IPS-20b (cell line): ENCODE data around the gene PTPRN2.

Source experiments
- H3K27ac ChIP-seq: one replicate; pipeline ENCODE4 v1.5.1; 2013; ENCODE audit warnings: low read length
- H3K27me3 ChIP-seq: 2 replicates; pipeline ENCODE4 v1.6.1; 2013; ENCODE audit warnings: mild to moderate bottlenecking, low read length, inconsistent platforms; ENCODE audit not compliant: insufficient read depth
- H3K36me3 ChIP-seq: 2 replicates; pipeline ENCODE4 v1.6.1; 2013; ENCODE audit warnings: low read depth, mild to moderate bottlenecking, inconsistent platforms, low read length, moderate library complexity; ENCODE audit not compliant: insufficient read depth
- H3K4me1 ChIP-seq: 2 replicates; pipeline ENCODE4 v1.6.1; 2013; ENCODE audit warnings: mild to moderate bottlenecking, control low read depth, inconsistent platforms, low read length, moderate library complexity; ENCODE audit not compliant: insufficient read depth
- H3K4me3 ChIP-seq: 2 replicates; pipeline ENCODE4 v1.5.1; 2013; ENCODE audit warnings: mild to moderate bottlenecking, low read length, inconsistent platforms
- H3K9ac ChIP-seq: 2 replicates; pipeline ENCODE4 v1.6.1; 2013; ENCODE audit warnings: low read depth, mild to moderate bottlenecking, inconsistent platforms, low read length, moderate library complexity
- H3K9me3 ChIP-seq: 2 replicates; pipeline ENCODE4 v1.6.1; 2013; ENCODE audit warnings: mild to moderate bottlenecking, low read depth, low read length, inconsistent platforms; ENCODE audit not compliant: insufficient read depth

The PTPRN2 gene

GRCh38 chr7:157864911-157865310 lies 722.7 kb downstream of the PTPRN2 start:
- Histone ChIP-seq H3K4me3 (no peak overlapping the region), H3K27ac (no peak overlapping the region), H3K27me3 (no peaks in the 10 kb centered on the region), H3K9me3 (peaks cover 59% of the 10 kb centered on the region), H3K4me1 (no peaks in the 10 kb centered on the region), H3K9ac (no peak overlapping the region), H3K36me3 (no peaks in the 10 kb centered on the region)

- no peak overlapping the region for H3K9ac ChIP-seq
- no peak overlapping the region for H3K27ac ChIP-seq
- peaks cover 55% of the 10 kb centered on the region for H3K9me3 ChIP-seq
These were observed 723.5 kb downstream of the PTPRN2 start for GRCh38 chr7:157863906-157864810.

DNA sequence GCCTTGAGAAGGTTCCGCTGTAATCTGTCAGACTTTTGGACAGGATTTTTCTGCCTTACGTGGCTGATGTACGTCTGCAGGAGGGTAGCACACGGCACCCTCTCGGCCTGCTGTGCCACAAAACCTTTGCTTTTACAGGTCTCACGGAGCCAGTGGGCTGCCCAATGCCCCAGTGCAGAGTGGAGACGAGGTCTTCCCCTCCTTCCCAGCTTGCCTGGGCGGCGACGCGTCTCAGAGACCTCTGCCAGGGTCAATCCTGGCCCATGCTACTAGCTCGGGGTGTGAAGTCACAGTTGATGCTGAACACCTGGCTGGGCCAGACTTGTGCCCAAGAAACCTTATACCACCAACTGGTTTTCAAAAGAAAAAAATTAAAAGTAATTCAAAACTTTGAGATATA lies 724.4 kb downstream of the PTPRN2 start:
- Histone ChIP-seq H3K4me3 (no peak overlapping the region), H3K27ac (no peak overlapping the region), H3K27me3 (no peaks in the 10 kb centered on the region), H3K36me3 (no peaks in the 10 kb centered on the region), H3K9me3 (peaks cover 47% of the 10 kb centered on the region), H3K4me1 (no peaks in the 10 kb centered on the region), H3K9ac (no peak overlapping the region)

More at GRCh38 chr7:157863906-157864810, 723.5 kb downstream of the PTPRN2 start:
- Histone ChIP-seq H3K27me3 (no peaks in the 10 kb centered on the region), H3K4me1 (no peaks in the 10 kb centered on the region), H3K36me3 (no peaks in the 10 kb centered on the region), H3K4me3 (no peak overlapping the region)

DNA sequence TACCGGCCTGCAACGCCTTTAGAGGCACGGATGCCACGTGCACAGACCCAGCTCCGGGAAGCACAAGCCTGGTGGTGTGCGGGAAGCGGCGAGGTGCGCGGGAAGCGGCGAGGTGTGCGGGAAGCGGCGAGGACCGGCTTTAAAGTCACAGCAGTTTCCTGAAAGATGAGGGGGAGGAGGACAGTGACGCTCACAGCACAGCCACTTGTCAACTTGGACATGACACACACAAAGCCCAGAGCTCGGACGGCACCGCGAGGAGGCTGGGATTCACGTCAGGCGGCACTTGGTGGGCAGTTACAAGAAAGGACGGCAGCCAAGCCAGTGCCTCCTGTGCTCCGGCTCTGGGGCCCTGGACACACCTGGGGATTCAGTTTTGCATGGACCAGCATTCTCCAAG lies 724.9 kb downstream of the PTPRN2 start:
- H3K27me3 ChIP-seq = no peaks in the 10 kb centered on the region
- no peaks in the 10 kb centered on the region for H3K4me1 ChIP-seq
- no peak overlapping the region for H3K4me3 ChIP-seq
- no peak overlapping the region for H3K9ac ChIP-seq
- no peak overlapping the region for H3K27ac ChIP-seq
- H3K36me3 ChIP-seq = no peaks in the 10 kb centered on the region
- H3K9me3 ChIP-seq = peaks cover 46% of the 10 kb centered on the region

DNA sequence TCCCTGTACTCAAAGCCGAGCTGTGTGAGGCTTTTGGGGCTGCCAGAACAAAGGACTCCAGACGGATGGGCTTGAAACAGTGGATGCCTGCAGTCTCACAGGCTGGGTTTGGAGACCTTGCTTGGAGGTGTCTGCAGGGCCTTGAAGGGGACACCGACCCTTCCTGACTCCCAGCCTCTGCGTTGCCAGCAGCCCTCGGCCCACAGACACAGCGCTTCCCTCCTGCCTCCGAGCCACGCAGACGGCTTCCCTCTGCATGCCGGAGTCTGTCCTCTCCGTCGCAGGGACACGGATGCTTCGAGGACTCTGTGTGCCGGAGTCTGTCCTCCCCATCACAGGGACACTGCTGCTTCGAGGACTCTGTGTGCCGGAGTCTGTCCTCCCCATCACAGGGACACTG lies 726.1 kb downstream of the PTPRN2 start:
- no peaks in the 10 kb centered on the region for H3K4me1 ChIP-seq
- peaks cover 42% of the 10 kb centered on the region for H3K9me3 ChIP-seq
- H3K27me3 ChIP-seq = no peaks in the 10 kb centered on the region
- H3K9ac ChIP-seq = no peak overlapping the region
- no peaks in the 10 kb centered on the region for H3K36me3 ChIP-seq
- H3K4me3 ChIP-seq = no peak overlapping the region
- H3K27ac ChIP-seq = no peak overlapping the region

GRCh38 chr7:157861031-157861491 lies 726.6 kb downstream of the PTPRN2 start:
- no peak overlapping the region for H3K27ac ChIP-seq
- H3K36me3 ChIP-seq = no peaks in the 10 kb centered on the region
- no peaks in the 10 kb centered on the region for H3K27me3 ChIP-seq
- H3K9me3 ChIP-seq = peaks cover 38% of the 10 kb centered on the region
- no peak overlapping the region for H3K4me3 ChIP-seq
- no peaks in the 10 kb centered on the region for H3K4me1 ChIP-seq
- H3K9ac ChIP-seq = no peak overlapping the region

DNA sequence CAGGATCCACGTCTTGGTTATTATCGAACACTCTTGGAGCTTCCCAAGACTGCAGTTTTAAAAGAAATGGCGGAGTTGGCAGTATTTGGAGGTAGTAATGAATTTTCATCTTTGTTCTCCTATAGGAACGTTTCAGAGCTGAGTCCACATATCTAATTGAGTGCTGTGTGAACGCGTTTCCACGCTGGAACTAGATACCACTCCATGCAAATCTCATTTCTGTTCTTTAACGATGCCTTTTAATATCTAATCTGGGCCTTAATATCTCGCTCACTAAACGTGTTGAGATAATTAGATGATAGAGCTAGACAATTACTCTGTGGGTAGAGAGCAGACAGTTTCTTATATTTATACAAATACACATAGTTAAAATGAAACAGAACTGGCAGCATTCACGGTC lies 727.2 kb downstream of the PTPRN2 start:
- peaks cover 34% of the 10 kb centered on the region for H3K9me3 ChIP-seq
- H3K27me3 ChIP-seq = no peaks in the 10 kb centered on the region
- H3K4me3 ChIP-seq = no peak overlapping the region
- no peak overlapping the region for H3K9ac ChIP-seq
- H3K27ac ChIP-seq = no peak overlapping the region
- H3K36me3 ChIP-seq = no peaks in the 10 kb centered on the region
- H3K4me1 ChIP-seq = no peaks in the 10 kb centered on the region

- Histone ChIP-seq H3K27ac (no peak overlapping the region), H3K27me3 (no peaks in the 10 kb centered on the region), H3K9me3 (peaks cover 31% of the 10 kb centered on the region), H3K9ac (no peak overlapping the region), H3K4me1 (no peaks in the 10 kb centered on the region), H3K4me3 (no peak overlapping the region), H3K36me3 (no peaks in the 10 kb centered on the region)
These were observed 727.7 kb downstream of the PTPRN2 start for GRCh38 chr7:157859915-157860314.

DNA sequence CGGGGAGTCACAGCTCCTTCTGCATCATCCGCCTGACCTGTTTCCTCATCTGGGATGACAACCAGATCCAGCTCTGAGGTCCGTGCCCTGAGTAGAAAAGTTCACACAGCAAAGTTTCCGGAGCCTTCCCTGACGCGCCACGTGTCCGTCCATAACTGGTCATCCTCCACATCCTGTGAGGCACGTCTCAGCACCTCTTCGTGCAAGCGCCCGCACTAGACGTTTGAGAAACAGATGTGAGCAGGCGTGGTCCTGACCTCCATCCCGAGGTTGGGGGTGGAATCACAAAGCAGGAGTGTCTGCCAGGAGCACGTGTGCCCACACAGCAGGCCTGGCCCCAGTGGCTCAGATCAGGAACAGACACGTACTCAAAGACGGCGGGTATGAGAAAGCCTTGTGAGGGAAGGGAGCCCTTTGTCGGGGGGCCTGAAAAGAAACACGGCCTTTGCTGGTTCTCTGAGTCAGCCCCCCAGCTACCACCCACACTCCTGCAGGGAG lies 730.0 kb downstream of the PTPRN2 start:
- Histone ChIP-seq H3K4me3 (no peak overlapping the region), H3K36me3 (no peaks in the 10 kb centered on the region), H3K27me3 (no peaks in the 10 kb centered on the region), H3K4me1 (no peaks in the 10 kb centered on the region), H3K27ac (no peak overlapping the region), H3K9me3 (peaks cover 29% of the 10 kb centered on the region), H3K9ac (no peak overlapping the region)

DNA sequence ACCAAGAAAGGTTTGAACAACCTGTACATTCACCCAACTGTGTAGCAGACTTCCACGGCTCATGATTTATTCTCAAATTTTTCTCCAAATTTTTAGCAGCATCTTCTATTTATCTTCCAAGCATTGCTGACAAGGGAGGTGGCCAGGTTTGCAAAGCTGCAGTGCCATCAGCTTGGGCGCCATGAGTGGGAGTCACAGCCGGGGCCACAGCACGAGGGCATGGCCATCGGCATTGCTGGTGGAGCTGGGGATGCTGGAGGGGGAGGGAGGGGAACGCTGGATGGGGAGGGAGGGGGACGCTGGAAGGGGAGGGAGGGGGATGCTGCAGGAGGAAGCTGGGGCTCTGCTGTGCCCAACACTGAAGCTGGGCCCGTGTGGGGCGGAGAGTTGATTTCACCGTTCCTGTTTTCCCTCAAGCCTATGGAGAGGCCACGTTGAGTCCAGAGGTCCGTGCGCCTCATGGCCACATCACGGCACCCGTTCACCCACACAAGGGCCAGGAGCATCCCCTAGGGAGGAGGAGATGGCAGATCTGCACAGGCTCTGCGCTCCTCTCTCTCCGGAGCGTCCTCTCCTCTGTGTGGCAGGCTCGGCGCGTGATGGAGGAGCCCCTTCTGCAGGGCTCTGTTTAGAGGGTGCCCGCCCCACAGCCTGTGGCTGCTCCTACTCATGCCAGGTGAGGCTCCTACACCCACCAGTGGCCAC lies 730.6 kb downstream of the PTPRN2 start:
- Histone ChIP-seq H3K27me3 (no peaks in the 10 kb centered on the region), H3K4me1 (no peaks in the 10 kb centered on the region; the same call in 1 of the 2 replicates), H3K36me3 (no peaks in the 10 kb centered on the region), H3K4me3 (no peak overlapping the region), H3K27ac (no peak overlapping the region), H3K9ac (no peak overlapping the region), H3K9me3 (peaks cover 29% of the 10 kb centered on the region)

DNA sequence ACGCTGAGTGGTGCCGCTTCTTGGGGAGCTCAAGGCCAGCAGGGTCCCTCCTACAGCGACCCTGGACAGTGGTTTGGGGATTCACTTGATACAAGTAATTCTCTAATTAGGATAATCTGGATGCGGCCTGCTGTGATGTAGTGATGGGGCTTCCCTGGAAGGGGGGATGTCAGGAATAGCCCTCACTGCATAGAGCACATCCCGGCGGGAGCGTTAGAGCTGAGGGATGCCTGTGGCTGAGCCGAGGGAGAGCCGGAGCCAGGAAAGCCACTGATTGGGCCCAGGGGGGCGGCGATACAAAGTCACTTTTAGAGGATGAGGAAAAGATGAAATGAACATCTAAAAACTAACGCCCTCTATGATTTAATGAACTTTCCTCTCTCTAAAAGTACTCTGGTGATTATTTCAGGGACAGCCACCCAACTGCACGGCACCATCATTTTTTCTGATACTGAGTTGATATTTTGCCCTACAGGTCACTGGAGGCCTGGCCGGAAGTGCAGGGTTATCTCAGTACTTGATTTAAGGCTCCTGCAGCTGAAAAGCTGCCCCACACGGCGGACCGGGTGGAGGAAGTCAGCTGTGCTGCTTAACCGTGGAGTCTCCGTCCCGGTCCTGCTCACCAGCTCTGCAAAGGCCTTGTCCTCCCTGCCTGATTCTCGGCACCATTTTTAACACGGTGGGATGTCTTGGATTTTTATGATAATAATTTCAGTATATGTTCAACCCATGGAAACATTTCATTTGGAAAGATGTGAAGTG lies 732.0 kb downstream of the PTPRN2 start:
- no peak overlapping the region for H3K9ac ChIP-seq
- no peak overlapping the region for H3K27ac ChIP-seq
- no peaks in the 10 kb centered on the region for H3K27me3 ChIP-seq
- H3K36me3 ChIP-seq = no peaks in the 10 kb centered on the region
- no peaks in the 10 kb centered on the region; the same call in 1 of the 2 replicates for H3K4me1 ChIP-seq
- no peak overlapping the region for H3K4me3 ChIP-seq
- H3K9me3 ChIP-seq = peaks cover 35% of the 10 kb centered on the region
